HG02885 (cell line): ENCODE data around the gene PAEP.
"Not testable (repeated sequence)": the region's sequence is repeated elsewhere in the genome, so short reads cannot be mapped to it uniquely, and the experiment has no call there.

Source experiments
- ATAC-seq: cut with Tn5 transposase; IDR thresholded peaks from one replicate; pipeline ENCODE4 v1.9.1; 2021; ENCODE audit warnings: mild to moderate bottlenecking; ENCODE audit not compliant: unreplicated experiment, poor library complexity

The PAEP gene

DNA sequence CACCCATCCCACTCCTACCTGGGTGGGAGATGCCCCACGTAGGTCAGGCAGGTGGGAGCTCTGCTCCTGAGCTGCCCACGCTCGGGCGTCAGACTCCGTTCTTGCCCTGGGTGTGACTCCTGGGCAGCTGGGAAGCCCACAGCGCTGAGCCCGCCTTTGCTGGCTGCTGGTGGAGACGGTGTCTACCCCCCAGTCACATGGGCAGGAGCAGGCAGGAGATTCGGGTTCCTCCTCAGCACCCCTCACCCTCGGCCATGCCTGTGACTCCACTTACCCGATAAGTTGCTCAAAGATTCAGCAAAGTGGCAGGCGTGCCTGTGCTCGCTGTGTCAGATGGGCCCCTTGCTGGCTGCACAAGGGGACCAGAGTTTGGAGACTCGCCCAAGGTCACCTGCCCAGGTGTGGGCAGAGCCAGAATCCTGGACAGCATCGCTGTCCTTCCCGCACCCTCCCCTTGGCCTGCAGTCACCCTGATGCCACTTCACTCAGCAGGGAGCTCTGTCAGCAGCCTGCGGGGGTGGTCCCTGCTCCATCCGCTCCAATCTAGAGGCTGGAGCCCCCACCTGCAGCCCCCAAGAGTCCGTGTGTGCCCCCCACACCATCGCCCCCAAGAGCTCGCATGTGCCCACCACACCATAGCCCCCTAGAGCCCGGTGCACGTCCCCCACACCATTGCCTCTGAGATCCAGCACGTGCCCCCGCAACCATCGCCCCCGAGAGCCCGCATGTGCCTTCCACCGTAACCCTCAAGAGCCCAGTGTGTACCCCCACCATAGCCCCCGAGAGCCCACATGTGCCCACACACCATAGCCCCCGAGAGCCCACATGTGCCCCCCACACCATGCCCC is 36.1 kb upstream of the PAEP start:
- no peak for ATAC-seq

DNA sequence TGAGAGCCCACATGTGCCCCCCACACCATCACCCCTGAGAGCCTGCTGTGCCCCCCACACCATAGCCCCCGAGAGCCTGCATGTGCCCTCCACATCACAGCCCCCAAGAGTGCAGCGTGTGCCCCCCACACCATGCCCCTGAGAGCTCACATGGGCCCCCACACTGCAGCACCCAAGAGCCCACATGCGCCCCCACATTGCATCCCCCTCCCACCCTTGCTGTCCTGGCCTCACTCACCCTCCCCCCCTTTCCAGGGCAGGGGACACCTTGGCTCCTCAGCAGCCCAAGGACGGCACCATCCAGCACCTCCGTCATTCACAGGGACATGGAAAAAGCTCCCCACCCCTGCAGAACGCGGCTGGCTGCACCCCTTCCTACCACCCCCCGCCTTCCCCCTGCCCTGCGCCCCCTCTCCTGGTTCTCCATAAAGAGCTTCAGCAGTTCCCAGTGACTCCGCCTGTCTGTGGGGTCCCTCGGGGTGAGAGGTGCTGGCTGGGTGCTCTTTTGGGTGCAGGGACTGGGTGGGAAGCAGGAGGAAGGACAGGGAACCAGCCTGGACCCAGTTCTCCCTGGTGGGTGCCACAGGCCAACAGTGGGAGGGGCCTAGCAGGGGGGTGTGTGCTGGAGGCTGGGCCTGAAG is 35.3 kb upstream of the PAEP start:
- ATAC-seq: no peak

DNA sequence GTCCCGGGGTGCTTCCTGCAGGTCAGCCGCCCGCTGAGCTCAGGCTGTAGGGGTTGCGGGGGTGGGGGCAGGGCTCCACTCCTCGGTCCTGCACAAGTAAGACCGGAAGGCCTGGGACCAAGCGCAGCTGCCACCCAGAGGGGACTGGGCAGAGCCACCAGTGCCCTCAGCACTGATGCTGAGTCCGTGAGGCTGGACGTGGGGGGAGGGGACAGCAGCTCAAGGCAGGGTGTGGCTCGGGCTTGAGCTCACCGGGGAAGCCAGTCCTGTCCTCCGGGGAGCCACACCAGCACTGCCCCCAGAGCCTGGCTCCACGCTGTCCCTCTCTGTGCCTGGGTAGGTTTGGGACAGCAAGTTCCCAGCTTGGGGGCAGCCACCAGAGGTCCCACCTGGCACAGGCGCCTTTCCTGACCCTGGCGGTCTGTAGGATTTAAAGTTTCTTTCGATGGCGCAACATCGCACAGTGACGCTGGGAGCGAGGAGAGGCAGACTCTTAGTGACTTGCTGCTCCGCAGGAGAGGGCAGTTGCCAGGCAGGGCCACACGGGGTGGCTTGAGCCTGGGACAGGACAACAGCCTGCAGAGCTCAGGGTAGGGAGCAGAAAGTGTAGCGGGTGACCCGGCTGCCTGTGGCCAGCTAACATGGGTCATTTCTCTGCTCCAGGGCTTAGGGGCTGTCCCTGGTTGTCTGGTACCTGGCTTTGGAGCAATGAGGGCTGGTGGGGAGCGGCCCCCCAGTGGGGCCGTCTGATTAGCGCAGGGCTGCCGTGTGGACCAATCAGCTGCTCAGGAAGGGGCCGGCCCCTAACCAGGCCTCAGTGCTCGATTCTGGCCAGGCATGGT is 34.6 kb upstream of the PAEP start:
- no peak for ATAC-seq

- not testable (repeated sequence) for ATAC-seq
Measured at GRCh38 chr9:135528842-135529435, 32.6 kb upstream of the PAEP start.

- ATAC-seq: no peak
Measured at GRCh38 chr9:135530146-135530545, 31.4 kb upstream of the PAEP start.

DNA sequence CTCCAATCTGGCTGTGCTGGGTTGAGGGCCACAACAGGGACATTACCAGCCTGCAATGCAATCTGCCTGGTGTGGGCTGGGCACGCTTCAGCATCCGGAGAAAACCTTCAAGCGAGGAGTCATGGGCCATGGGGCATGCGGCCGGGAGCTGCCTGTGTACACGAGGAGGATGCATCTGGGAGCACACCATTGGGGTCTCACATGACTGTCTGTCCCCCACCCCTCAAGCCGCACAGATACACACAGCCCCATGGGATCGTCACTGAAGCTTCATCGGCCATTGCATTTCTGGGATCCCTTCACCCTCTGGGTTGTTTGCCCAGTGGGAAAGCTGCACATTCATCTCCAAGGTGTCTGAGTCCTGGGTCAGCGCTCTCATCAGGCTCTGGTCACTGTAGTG is 30.5 kb upstream of the PAEP start:
- no peak for ATAC-seq

DNA sequence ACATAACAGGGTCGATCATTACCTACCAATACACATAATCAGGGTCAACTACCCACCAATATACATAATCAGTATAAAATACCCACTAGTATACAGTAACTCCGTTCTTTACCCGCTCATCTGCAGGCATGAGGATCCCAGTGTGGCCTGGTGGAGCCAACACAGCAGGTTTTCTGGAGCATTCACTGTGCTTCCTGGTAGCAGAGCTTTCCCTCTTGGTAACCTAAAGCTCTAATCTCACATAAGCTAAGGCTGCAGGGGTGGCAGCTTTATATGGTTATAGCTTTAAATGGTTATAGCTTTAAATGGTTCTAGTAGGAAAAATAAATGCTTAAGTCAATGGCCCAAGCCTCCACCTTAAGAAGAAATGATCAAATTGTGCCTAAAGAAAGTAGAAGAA is 28.4 kb upstream of the PAEP start:
- no peak for ATAC-seq

- no peak for ATAC-seq
Measured at GRCh38 chr9:135533674-135534073, 27.9 kb upstream of the PAEP start.

GRCh38 chr9:135534192-135534711 is 27.3 kb upstream of the PAEP start:
- not testable (repeated sequence) for ATAC-seq

DNA sequence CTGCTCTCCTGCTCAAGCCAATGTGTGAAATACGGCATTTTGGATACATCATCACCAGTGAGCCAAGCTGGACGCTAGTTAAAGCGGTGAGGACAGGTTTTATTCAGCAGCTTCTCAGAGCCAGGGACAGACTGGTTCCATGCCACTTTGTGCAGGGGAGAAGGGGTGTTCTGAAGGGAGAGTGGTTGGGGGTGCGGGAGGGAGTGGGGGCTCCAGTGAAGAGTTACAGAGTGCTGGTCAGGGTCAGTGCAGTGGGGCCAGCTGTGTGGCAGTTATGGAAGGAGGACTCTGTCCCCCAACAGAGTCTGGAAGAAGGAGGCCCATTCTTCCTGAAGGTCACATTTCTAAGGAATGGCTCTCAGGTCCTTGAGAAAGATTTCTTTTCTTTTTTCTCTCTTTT is 26.7 kb upstream of the PAEP start:
- ATAC-seq: not testable (repeated sequence)

GRCh38 chr9:135535631-135536030 is 25.9 kb upstream of the PAEP start:
- ATAC-seq: not testable (repeated sequence)

DNA sequence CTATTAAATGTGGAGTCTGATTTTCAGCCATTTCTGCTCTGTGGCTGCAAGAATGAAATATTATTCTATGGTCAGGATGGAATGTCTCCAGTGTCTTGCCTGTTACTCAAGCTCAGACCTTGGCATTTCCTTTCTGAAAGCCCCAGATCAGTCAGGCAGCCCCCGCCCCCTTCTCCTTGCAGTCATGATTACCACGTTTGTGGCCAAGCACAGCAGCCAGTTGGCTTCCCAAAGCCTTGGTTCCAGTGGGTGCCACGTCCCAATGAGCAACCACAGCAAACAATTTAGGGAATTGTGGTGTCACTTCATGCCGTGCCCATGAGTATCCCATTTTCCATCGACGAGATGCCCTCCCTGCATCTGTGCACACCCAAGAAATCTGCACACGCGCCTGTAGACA is 25.3 kb upstream of the PAEP start:
- no peak for ATAC-seq

GRCh38 chr9:135543262-135543894 is 18.2 kb upstream of the PAEP start:
- ATAC-seq: not testable (repeated sequence)

DNA sequence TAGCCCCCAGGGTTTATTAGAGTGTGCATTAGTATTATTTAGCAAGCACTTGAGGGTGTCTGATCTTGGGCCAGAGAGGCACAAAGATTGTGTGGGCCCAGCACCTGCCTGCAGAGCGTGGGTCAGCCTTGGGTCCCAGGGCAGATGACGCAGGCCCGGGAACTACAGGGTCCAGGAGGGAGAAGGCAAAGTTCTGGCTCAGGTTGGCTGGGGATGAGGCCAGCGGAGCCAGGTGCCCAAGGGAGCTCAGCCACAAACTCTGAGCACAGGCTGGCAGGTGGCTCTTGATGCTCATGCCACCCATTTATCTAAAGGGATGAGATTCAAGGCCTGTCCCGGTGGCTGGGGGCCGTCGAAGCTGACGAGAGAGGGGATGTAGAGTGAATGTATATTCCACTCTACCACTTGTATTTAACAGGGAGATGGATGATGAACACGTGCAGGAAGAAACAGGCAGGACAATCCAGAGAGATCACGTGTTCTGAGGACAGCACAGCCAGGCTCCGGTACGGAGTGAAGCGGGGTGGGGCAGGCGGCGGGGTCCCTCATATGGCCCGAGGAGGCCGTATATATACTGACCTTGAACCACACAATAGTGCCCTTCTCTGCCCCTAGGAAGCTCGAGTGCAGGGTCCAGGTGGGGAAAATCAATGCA is 16.4 kb upstream of the PAEP start:
- no peak for ATAC-seq

GRCh38 chr9:135545646-135546176 is 15.8 kb upstream of the PAEP start, which contains the start of gene OBP2A:
Gene OBP2A, plus strand, starts transcription at chr9:135546126. Its CDS starts 55 bp downstream, at chr9:135546181.
- ATAC-seq: not testable (repeated sequence)

GRCh38 chr9:135546792-135547617 is 14.6 kb upstream of the PAEP start:
- ATAC-seq: not testable (repeated sequence)

GRCh38 chr9:135547756-135548736 is 13.5 kb upstream of the PAEP start:
- no peak for ATAC-seq
